Upper lobe of left lung (tissue), 4 donors: Measurements from ENCODE around the gene VAV3.

ENCODE experiments used
- CTCF ChIP-seq, 6 experiments: fragments of 450-650 bp in 4 of 6; fragments of 200-600 bp in 2 of 6; sonication (generic) in 2 of 6; IDR thresholded peaks; one replicate each; pipeline ENCODE4 v1.5.1; 2016 to 2019; ENCODE audit warnings: antibody characterized with exemption in 6 of 6
- EP300 ChIP-seq, 4 donors: sonication (generic); formaldehyde crosslinking; IDR thresholded peaks; one replicate each; pipeline ENCODE4 v1.5.1; 2017; ENCODE audit warnings: antibody characterized with exemption in 4 of 4, control low read depth in 2 of 4
- POLR2A ChIP-seq, 4 donors: fragments of 450-650 bp; IDR thresholded peaks; one replicate each; pipeline ENCODE4 v1.5.1; 2016 to 2017; ENCODE audit warnings: antibody characterized with exemption in 4 of 4, mild to moderate bottlenecking in 2 of 4
- POLR2AphosphoS5 ChIP-seq, 2 donors: sonication (generic); formaldehyde crosslinking; IDR thresholded peaks; one replicate each; pipeline ENCODE4 v1.5.1; 2017; ENCODE audit warnings: antibody characterized with exemption in 2 of 2

GRCh38 chr1:107617921-107618320 lies 347.1 kb downstream of the VAV3 start:
- TF ChIP-seq CTCF (IDR thresholded peaks at IDR 0.05) (no peak), POLR2A (IDR thresholded peaks at IDR 0.05) (no peak), POLR2AphosphoS5 (IDR thresholded peaks at IDR 0.05) (no peak), EP300 (IDR thresholded peaks at IDR 0.05) (no peak)
